ENCODE data around the gene AGBL4.

The AGBL4 gene

DNA sequence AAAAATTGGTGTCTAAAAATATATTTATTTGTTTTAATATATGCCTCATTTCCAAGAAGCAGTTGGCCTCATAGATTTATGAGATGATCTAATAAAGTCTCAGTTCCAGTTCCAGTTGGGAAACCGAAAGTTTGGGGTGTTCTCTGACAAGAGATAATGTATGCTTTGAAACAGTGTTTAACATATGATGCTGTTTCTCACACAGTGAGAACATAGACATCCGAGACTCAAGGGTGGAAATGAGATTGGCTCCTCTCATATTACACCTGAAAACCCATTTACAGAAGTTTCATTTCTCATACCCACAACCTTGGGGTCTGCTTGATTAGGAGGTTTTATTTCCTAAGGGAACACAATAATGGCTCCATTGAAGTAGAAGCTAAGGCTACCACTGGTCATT lies 1046.5 kb downstream of the AGBL4 start:
- TF ChIP-seq, protein P1, sequence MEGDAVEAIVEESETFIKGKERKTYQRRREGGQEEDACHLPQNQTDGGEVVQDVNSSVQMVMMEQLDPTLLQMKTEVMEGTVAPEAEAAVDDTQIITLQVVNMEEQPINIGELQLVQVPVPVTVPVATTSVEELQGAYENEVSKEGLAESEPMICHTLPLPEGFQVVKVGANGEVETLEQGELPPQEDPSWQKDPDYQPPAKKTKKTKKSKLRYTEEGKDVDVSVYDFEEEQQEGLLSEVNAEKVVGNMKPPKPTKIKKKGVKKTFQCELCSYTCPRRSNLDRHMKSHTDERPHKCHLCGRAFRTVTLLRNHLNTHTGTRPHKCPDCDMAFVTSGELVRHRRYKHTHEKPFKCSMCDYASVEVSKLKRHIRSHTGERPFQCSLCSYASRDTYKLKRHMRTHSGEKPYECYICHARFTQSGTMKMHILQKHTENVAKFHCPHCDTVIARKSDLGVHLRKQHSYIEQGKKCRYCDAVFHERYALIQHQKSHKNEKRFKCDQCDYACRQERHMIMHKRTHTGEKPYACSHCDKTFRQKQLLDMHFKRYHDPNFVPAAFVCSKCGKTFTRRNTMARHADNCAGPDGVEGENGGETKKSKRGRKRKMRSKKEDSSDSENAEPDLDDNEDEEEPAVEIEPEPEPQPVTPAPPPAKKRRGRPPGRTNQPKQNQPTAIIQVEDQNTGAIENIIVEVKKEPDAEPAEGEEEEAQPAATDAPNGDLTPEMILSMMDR (IDR thresholded peaks at IDR 0.05; ENCODE audit: low read depth, low read length, missing control alignments): no peak
- no peak for DNase-seq (ENCODE audit: extremely low read depth, low read depth)
- no peak overlapping the region for H3K4me3 ChIP-seq (replicated peaks; ENCODE audit: low read depth, low read length)

- TF ChIP-seq, protein P1 (IDR thresholded peaks at IDR 0.05; ENCODE audit: low read depth, low read length, missing control alignments): no peak
- H3K4me3 ChIP-seq (replicated peaks; ENCODE audit: low read depth, low read length): no peak overlapping the region
- DNase-seq (ENCODE audit: extremely low read depth, low read depth): no peak
These were observed 1053.8 kb downstream of the AGBL4 start for GRCh38 chr1:48969971-48970370.

- H3K4me3 ChIP-seq (replicated peaks; ENCODE audit: low read depth, low read length): no peak overlapping the region
- TF ChIP-seq, protein P1 (IDR thresholded peaks at IDR 0.05; ENCODE audit: low read depth, low read length, missing control alignments): no peak
- DNase-seq (ENCODE audit: extremely low read depth, low read depth): no peak
These were observed 1056.4 kb downstream of the AGBL4 start for GRCh38 chr1:48967318-48967717.

DNA sequence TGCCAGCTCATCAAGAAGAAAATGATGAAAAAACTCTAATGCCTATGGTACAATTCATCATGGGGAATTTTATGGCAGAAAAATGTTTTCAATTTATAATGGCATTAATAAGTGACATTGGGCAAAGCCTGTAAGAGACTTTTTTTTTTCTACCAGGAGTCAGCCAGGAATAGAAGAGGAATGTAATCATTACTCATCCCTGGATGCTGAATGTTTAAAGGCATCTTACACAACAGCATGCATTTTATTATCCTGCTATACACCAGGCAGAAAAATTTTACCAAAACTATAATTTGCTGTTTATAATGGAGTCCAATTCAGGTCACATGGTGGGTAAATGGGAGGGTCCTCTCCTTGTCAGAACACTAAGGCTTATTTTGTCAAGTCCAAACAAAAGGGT lies 1057.2 kb downstream of the AGBL4 start:
- no peak for DNase-seq (ENCODE audit: extremely low read depth, low read depth)
- TF ChIP-seq, protein P1 (IDR thresholded peaks at IDR 0.05; ENCODE audit: low read depth, low read length, missing control alignments): no peak

GRCh38 chr1:48960320-48960719 lies 1063.4 kb downstream of the AGBL4 start:
- no peak overlapping the region for H3K4me3 ChIP-seq (replicated peaks; ENCODE audit: low read depth, low read length)
- TF ChIP-seq, protein P1 (IDR thresholded peaks at IDR 0.05; ENCODE audit: low read depth, low read length, missing control alignments): no peak
- no peak for DNase-seq (ENCODE audit: extremely low read depth, low read depth)

More for the DNA sequence above, 1057.2 kb downstream of the AGBL4 start:
- no peak overlapping the region for H3K4me3 ChIP-seq (replicated peaks; ENCODE audit: low read depth, low read length)

- no peak for DNase-seq (ENCODE audit: extremely low read depth, low read depth)
- H3K4me3 ChIP-seq (replicated peaks; ENCODE audit: low read depth, low read length): no peak overlapping the region
- TF ChIP-seq, protein P1 (IDR thresholded peaks at IDR 0.05; ENCODE audit: low read depth, low read length, missing control alignments): no peak
These were observed 1068.0 kb downstream of the AGBL4 start for GRCh38 chr1:48955774-48956173.

DNA sequence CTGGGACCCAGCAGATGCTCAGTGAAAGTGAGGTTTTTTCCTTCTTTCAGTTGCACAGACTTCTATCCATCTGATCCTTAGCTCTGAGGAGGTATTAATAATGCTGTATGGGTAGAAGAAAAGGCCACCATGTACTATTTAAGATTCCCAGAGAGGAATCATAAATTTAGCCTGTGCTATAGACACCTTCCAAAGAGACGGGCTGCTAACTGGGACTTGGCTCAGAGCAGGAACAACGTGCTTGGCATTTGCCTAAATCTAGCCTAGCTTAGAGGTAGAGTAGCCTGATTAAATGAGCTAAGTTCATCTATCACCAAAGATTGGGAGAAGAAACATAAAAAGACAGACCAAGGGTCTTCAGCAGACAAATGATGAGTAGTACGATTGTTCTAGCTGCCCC lies 1070.1 kb downstream of the AGBL4 start:
- DNase-seq (ENCODE audit: extremely low read depth, low read depth): no peak
- no peak overlapping the region for H3K4me3 ChIP-seq (replicated peaks; ENCODE audit: low read depth, low read length)
- TF ChIP-seq, protein P1 (IDR thresholded peaks at IDR 0.05; ENCODE audit: low read depth, low read length, missing control alignments): no peak
